ENCODE measurements around the gene CHAT. TPM values are rescaled to one million over a fixed set of nuclear protein-coding genes. Genes with fewer than 3 reads are reported as not detected.

CHAT gene
- total RNA-seq, 1 donor from 2014 or later, result not detected

- no peak overlapping the region for H3K4me3 ChIP-seq
- H3K4me2 ChIP-seq, result no peak overlapping the region
- Mint-ChIP-seq H3K27ac (no peak overlapping the region), H3K4me1 (no peaks in the 10 kb centered on the region), H3K36me3 (no peaks in the 10 kb centered on the region), H3K4me3 (no peak overlapping the region), H3K27me3 (ENCODE audit: insufficient read depth, low read depth) (peaks cover 38% of the 10 kb centered on the region), H3K9me3 (no peaks in the 10 kb centered on the region)
- no peaks in the 10 kb centered on the region for H3K79me2 ChIP-seq (ENCODE audit: low read depth)
- no peaks in the 10 kb centered on the region for H3K9me3 ChIP-seq (ENCODE audit: low read depth)
- no peaks in the 10 kb centered on the region for H3K36me3 ChIP-seq
- H3K27ac ChIP-seq, result no peak overlapping the region
- DNase-seq (ENCODE audit: low spot score), result no peak
- no peaks in the 10 kb centered on the region for H3F3A ChIP-seq (ENCODE audit: low read depth)
- no peak overlapping the region for H2AFZ ChIP-seq (replicated peaks)
- H3K4me1 ChIP-seq, result no peaks in the 10 kb centered on the region
- no peaks in the 10 kb centered on the region for H4K20me1 ChIP-seq (ENCODE audit: low read depth)
- peaks cover 34% of the 10 kb centered on the region for H3K27me3 ChIP-seq
- H3K9ac ChIP-seq, result no peak overlapping the region
- TF ChIP-seq EZH2phosphoT487 (IDR thresholded peaks at IDR 0.05), result no peak
- TF ChIP-seq CTCF (IDR thresholded peaks at IDR 0.05), result no peak
Observed at GRCh38 chr10:49621561-49621960, 7.7 kb downstream of the CHAT start.

DNA sequence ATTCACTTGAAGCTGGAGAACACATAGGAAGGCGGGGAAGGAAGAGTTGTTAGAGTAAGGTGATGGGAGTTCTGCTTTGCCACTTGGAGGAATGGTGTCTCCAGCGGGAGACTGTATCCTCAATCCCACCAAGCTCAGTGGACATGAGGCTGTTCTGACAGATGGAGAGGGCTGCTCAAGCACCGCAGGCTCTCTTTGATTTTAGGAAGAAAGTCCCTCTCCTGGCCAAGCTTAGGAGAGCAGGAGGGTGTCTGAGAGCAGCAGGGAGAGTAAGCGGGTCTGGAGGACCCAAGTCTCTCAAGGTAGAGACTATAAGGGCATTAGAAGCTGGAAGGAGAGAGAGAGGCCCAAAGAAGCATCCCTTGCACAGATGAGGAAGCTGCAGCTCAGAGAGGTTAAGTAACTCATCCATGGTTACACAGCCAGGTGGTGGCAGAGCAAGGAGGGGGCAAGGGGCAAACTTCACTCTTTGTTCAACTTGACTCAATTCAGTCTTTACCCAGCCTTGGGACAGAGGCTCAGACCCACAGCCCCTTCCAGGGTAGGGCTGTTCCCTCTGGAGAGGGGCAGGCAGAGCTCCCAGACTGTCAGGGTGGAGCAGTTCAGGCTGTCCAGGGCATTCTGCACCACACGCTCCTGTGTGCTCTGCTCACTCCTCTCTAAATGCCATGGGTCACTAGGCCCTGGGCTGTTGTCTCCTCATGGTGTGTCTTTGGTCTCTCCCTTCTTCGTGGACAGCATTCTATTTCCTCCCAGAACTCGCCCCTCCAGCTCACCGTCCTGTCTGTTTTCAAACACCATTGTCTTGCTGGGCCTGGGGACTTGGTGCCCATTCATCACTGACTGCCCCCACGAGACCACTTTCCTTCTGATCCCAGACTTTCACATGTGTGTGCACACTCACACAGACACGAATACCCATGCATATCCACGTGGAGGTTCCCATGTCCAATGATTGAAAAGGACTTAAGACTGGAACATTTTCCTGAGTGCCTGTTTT is 8.9 kb downstream of the CHAT start:
- Histone ChIP-seq H3K9ac (no peak overlapping the region), H3K27ac (no peak overlapping the region), H3F3A (ENCODE audit: low read depth) (no peaks in the 10 kb centered on the region), H3K4me2 (no peak overlapping the region), H4K20me1 (ENCODE audit: low read depth) (no peaks in the 10 kb centered on the region), H3K9me3 (ENCODE audit: low read depth) (no peaks in the 10 kb centered on the region), H3K36me3 (no peaks in the 10 kb centered on the region), H3K27me3 (peaks cover 22% of the 10 kb centered on the region), H3K4me1 (no peaks in the 10 kb centered on the region), H3K79me2 (ENCODE audit: low read depth) (no peaks in the 10 kb centered on the region), H2AFZ (replicated peaks) (no peak overlapping the region), H3K4me3 (no peak overlapping the region)
- TF ChIP-seq CTCF (IDR thresholded peaks at IDR 0.05) (no peak), EZH2phosphoT487 (IDR thresholded peaks at IDR 0.05) (no peak), EZH2 (IDR thresholded peaks at IDR 0.05) (no peak)
- DNase-seq (ENCODE audit: low spot score), result no peak
- Mint-ChIP-seq H3K27me3 (ENCODE audit: insufficient read depth, low read depth) (peaks cover 29% of the 10 kb centered on the region), H3K36me3 (no peaks in the 10 kb centered on the region), H3K4me1 (no peaks in the 10 kb centered on the region), H3K27ac (peak overlapping the region; percentile 12), H3K4me3 (no peak overlapping the region), H3K9me3 (no peaks in the 10 kb centered on the region)

- H3K4me2 ChIP-seq, result no peak overlapping the region
- no peak overlapping the region for H3K27ac Mint-ChIP-seq
- no peaks in the 10 kb centered on the region for H3K36me3 Mint-ChIP-seq
- H3K4me1 ChIP-seq, result no peaks in the 10 kb centered on the region
- no peak overlapping the region for H3K4me3 ChIP-seq
- H4K20me1 ChIP-seq (ENCODE audit: low read depth), result no peaks in the 10 kb centered on the region
- H3K36me3 ChIP-seq, result no peaks in the 10 kb centered on the region
- no peaks in the 10 kb centered on the region for H3F3A ChIP-seq (ENCODE audit: low read depth)
- peaks cover 23% of the 10 kb centered on the region for H3K27me3 Mint-ChIP-seq (ENCODE audit: insufficient read depth, low read depth)
- TF ChIP-seq EZH2phosphoT487 (IDR thresholded peaks at IDR 0.05), result no peak
- TF ChIP-seq EZH2 (IDR thresholded peaks at IDR 0.05), result no peak
- no peak for TF ChIP-seq CTCF (IDR thresholded peaks at IDR 0.05)
- H3K9ac ChIP-seq, result no peak overlapping the region
- no peaks in the 10 kb centered on the region for H3K9me3 ChIP-seq (ENCODE audit: low read depth)
- H3K4me1 Mint-ChIP-seq, result no peaks in the 10 kb centered on the region
- H3K27me3 ChIP-seq, result peaks cover 3% of the 10 kb centered on the region
- H3K27ac ChIP-seq, result no peak overlapping the region
- H3K4me3 Mint-ChIP-seq, result no peak overlapping the region
- H2AFZ ChIP-seq (replicated peaks), result no peak overlapping the region
- DNase-seq (ENCODE audit: low spot score), result no peak
- no peaks in the 10 kb centered on the region for H3K9me3 Mint-ChIP-seq
- H3K79me2 ChIP-seq (ENCODE audit: low read depth), result no peaks in the 10 kb centered on the region
Observed at GRCh38 chr10:49624629-49625028, 10.8 kb downstream of the CHAT start.
